Coronary artery (tissue), 2 donors: ENCODE data around the gene CILP2.

Experiments used
- DNase-seq: peaks from one replicate; pipeline ENCODE4 v3.0.0-alpha.2; 2017; ENCODE audit warnings: low spot score
- H3K27ac ChIP-seq, 2 donors: fragments of 200-600 bp; sonication (generic); one replicate each; pipeline ENCODE4 v1.5.1; 2016 to 2019
- H3K4me3 ChIP-seq: fragments of 200-600 bp; sonication (generic); 2 replicates; pipeline ENCODE4 v1.5.1; 2016; ENCODE audit warnings: mild to moderate bottlenecking, moderate library complexity
- TF ChIP-seq, protein P1 (sequence below): fragments of 200-600 bp; sonication (generic); IDR thresholded peaks from one replicate; pipeline ENCODE4 v1.5.1; 2019; ENCODE audit warnings: antibody characterized with exemption

The CILP2 gene

DNA sequence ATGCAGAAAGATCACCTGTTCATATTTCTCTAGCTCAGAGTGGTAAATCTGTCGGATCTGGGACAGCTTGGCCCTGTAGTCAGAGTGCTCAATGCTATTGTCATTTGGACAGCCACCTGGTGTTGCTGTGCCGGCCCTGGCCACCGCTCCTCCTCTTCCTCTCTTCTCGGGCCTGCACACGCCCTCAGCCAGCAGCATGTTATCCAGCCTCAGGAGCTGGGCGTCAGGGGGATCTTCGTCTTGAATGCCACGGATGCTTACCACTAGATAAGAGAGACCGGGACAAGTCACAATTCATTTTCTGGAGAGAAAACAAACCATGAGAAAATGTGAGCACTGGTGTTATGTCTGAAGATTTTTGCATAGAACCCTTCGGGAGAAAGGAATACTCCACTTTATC is 32.5 kb downstream of the CILP2 start:
- DNase-seq = no peak
- Histone ChIP-seq H3K27ac (no peak overlapping the region), H3K4me3 (no peak overlapping the region)
- TF ChIP-seq, protein P1, sequence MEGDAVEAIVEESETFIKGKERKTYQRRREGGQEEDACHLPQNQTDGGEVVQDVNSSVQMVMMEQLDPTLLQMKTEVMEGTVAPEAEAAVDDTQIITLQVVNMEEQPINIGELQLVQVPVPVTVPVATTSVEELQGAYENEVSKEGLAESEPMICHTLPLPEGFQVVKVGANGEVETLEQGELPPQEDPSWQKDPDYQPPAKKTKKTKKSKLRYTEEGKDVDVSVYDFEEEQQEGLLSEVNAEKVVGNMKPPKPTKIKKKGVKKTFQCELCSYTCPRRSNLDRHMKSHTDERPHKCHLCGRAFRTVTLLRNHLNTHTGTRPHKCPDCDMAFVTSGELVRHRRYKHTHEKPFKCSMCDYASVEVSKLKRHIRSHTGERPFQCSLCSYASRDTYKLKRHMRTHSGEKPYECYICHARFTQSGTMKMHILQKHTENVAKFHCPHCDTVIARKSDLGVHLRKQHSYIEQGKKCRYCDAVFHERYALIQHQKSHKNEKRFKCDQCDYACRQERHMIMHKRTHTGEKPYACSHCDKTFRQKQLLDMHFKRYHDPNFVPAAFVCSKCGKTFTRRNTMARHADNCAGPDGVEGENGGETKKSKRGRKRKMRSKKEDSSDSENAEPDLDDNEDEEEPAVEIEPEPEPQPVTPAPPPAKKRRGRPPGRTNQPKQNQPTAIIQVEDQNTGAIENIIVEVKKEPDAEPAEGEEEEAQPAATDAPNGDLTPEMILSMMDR = no peak

DNA sequence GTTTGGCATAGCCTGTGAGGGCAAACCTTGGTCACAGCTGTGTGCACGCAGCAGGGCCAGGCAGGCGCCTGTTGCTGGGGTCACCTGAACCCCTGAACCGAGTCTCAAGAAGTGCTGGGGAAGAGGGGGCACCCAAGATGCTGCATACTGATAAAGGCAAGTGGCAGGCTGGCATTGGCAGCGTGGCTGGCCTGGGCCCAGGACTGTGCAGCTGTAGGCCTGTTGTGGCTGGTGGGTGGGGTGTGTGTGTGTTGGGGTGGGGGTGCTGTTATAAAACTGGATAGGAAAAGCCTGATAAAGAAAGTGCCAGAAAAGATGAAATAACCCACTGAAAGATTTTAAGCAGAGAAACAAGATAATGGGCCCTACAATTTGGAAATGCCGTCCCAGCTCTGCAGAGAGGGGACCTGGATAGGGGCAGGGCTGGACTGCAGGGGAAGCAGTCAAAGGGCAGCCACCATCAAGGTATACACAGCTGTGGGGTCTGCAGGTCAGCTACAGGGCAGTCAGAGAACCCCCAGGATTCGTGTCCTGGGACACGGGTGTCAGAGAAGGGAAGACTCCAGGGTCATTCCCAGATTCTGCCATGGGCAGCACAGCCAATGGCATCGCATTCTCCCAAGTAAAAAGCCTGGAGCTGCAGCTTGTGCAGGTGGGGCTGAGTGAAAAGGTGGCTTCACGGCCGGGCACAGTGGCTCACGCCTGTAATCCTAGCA is 33.2 kb downstream of the CILP2 start:
- DNase-seq = no peak
- TF ChIP-seq, protein P1 = no peak
- Histone ChIP-seq H3K27ac (no peak overlapping the region), H3K4me3 (no peak overlapping the region)

DNA sequence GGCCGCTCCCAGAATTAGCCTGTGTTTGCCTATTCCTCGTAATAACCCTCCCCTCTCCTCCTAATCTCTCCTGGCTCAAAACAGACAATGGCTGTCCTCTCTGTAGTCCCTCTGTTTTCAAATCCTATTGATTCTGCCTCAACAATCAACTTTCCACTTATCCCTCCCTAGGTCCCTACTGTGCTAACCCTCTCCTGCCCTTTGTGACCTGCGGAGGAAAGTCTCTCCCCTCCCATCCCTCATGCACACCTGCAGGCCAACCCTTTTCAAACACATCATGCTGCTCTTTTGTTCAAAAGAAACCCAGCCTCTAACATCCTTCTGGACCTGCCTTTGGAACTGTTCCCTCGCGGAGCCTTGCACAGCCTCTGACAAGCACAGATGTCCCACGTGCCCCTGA is 37.3 kb downstream of the CILP2 start:
- TF ChIP-seq, protein P1 = no peak
- Histone ChIP-seq H3K27ac (no peak overlapping the region), H3K4me3 (no peak overlapping the region)
- no peak for DNase-seq

DNA sequence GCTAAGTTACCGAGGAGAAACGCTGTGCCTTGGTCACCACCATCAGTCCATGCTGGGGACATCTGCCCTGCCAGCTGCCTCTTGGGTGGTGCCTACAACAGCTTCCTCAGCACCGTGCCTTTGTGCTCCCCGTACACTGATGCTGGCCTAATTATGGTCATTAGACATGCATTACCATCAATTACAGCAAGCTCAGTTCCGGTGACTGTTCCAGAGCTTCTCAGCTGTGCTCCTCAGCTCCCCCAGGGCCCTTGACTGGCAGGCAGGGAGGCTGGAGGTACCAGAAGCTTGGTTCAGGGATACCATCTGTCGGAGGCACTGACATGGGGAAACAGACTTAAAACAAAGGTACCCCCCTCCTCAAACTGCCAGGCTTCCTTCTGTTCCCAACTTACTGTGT is 40.2 kb downstream of the CILP2 start:
- no peak overlapping the region for H3K27ac ChIP-seq
- no peak overlapping the region for H3K4me3 ChIP-seq
- TF ChIP-seq, protein P1 = no peak
- no peak for DNase-seq

DNA sequence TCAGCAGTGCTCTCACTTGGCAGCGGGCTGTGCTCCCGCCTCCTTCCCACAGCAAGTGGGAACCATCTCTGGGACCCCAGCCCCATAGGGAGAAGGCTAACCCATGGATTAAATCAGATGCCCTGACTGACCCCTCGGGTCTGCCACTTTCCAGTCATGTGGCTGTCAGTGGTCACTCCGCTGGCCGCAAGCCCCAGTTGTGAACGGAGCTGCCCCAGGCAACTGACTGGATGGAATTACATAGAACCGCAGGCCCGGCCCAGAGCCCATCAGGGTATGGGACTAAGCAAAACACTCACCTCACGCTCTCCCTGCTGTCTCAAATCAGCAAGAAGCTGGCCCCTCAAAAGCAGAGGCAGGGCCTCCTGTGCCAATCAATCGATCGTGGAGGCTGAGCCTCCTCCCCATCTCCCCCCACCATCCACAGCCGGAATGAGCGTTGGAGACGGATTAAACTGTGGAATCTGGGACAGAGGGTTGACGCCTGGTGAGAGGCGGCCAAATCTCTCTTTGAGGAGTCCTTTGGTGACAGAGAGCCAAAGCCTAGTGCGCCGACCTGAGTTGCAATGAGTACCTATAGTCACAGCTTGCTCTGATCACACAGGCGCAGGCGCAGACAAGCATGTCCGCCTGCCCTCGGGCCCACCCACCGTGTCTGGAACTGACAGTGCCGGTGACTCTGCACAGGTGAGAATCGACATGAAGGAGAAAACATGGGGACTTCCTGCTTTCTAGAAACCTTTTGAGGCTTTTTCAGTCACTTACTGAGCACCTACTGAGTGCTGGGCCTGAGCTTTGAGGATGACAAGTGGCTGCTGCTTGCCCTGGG is 41.7 kb downstream of the CILP2 start:
- Histone ChIP-seq H3K27ac (no peak overlapping the region), H3K4me3 (no peak overlapping the region)
- DNase-seq = no peak
- TF ChIP-seq, protein P1 = no peak

DNA sequence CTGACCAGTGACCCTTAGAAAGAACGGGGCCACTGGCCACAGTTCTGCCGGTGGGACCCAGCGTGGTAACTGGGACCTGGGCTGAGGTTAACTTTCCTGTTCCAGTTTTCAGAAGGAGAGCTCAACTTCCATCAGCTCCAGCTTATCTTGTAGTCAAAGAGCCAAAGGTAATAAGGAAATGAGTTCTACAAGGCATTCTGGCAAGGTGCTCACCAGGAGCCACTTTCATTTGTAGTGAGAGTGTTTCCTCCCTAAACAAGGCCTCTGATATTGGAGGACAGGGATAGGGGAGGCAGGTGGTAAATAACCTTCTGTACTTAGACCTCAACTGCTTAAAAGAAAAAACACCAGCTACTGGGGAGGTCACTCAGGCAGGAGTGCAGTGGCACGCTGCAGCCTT is 42.4 kb downstream of the CILP2 start:
- TF ChIP-seq, protein P1 = no peak
- DNase-seq = no peak
- H3K4me3 ChIP-seq = no peak overlapping the region
- no peak overlapping the region for H3K27ac ChIP-seq

DNA sequence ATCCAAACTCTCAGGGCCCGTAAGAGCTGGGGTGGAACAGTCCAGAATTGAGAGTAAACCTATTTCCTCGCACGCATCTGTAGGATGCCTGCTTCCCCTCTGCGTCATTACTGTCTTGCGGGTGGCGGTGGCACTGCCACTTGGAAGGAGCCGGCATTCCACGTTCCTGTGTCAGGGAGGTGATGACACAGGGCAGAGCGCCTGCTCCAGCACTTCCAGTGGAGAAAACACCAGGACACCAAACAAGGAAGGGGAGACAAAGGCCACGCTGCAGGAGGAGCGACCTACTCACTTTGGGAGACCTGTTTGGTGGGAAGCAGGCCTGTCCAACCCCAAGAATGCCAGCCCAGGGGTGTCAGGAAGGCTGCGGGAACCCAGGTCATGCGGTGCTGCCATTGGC is 43.3 kb downstream of the CILP2 start:
- no peak overlapping the region for H3K27ac ChIP-seq
- DNase-seq = no peak
- TF ChIP-seq, protein P1 = no peak
- H3K4me3 ChIP-seq = no peak overlapping the region
